PC-9 (cell line): ENCODE results near the gene MANSC4. TPM values are rescaled to one million over a fixed set of nuclear protein-coding genes. Genes with fewer than 3 reads are reported as not detected.

Source experiments
- BruUV-seq: library from RNA; stranded (reverse); fragments of 400-500 nt; replicated peaks from 2 replicates; lab custom pipeline; 2021; lab: Mats Ljungman, UMichigan
- CTCF ChIA-PET: fragments of 300-600 bp; sonication (Branson Sonifier 250); formaldehyde crosslinking; loops from one replicate; lab custom pipeline; 2022; ENCODE audit warnings: antibody characterized with exemption; lab: Charles Lee
- POLR2A ChIA-PET: fragments of 300-600 bp; sonication (Branson Sonifier 250); formaldehyde crosslinking; loops from one replicate; lab custom pipeline; 2022; ENCODE audit warnings: antibody characterized with exemption; ENCODE audit not compliant: unreplicated experiment; lab: Charles Lee
- DNase-seq, 2 experiments: peaks; one replicate each; pipeline versions ENCODE4 v3.0.0 to v3.0.0-alpha.2; 2015 to 2022; ENCODE audit warnings: mixed read lengths in 1 of 2
- H2AFZ ChIP-seq: fragments of 200-600 bp; sonication (generic); 2 replicates; pipeline ENCODE4 v1.8.1; 2017; ENCODE audit warnings: antibody characterized with exemption
- H3F3A ChIP-seq: fragments of 200-600 bp; sonication (generic); 2 replicates; pipeline ENCODE4 v1.8.1; 2017; ENCODE audit warnings: antibody characterized with exemption, mild to moderate bottlenecking, low read depth; ENCODE audit not compliant: insufficient read depth
- H3K27ac ChIP-seq: fragments of 200-600 bp; sonication (generic); 2 replicates; pipeline ENCODE4 v1.6.1; 2016; ENCODE audit warnings: mixed run types
- H3K27me3 ChIP-seq: fragments of 200-600 bp; sonication (generic); 2 replicates; pipeline ENCODE4 v1.6.1; 2016; ENCODE audit warnings: low read depth, mixed run types; ENCODE audit not compliant: insufficient read depth
- H3K36me3 ChIP-seq: fragments of 200-600 bp; sonication (generic); 2 replicates; pipeline ENCODE4 v1.6.1; 2016; ENCODE audit warnings: low read depth, mixed run types
- H3K4me1 ChIP-seq: fragments of 200-600 bp; sonication (generic); replicated peaks from 2 replicates; pipeline ENCODE4 v1.6.1; 2016; ENCODE audit warnings: mixed run types; ENCODE audit not compliant: insufficient read depth
- H3K4me2 ChIP-seq: fragments of 200-600 bp; sonication (generic); 2 replicates; pipeline ENCODE4 v1.6.1; 2017; ENCODE audit warnings: mixed run types
- H3K4me3 ChIP-seq: fragments of 200-600 bp; sonication (generic); 2 replicates; pipeline ENCODE4 v1.6.1; 2016; ENCODE audit warnings: mixed run types
- H3K79me2 ChIP-seq: fragments of 200-600 bp; sonication (generic); 2 replicates; pipeline ENCODE4 v1.6.1; 2017; ENCODE audit warnings: low read depth, mixed run types
- H3K9me2 ChIP-seq: fragments of 200-600 bp; sonication (generic); 2 replicates; pipeline ENCODE4 v1.8.1; 2017; ENCODE audit warnings: mild to moderate bottlenecking; ENCODE audit not compliant: insufficient read depth
- H3K9me3 ChIP-seq: fragments of 200-600 bp; sonication (generic); 2 replicates; pipeline ENCODE4 v1.8.1; 2016; ENCODE audit warnings: low read depth; ENCODE audit not compliant: insufficient read depth
- H4K20me1 ChIP-seq: fragments of 200-600 bp; sonication (generic); 2 replicates; pipeline ENCODE4 v1.8.1; 2017; ENCODE audit not compliant: insufficient read depth
- EZH2 ChIP-seq: fragments of 200-600 bp; sonication (generic); IDR thresholded peaks from 2 replicates; pipeline ENCODE4 v1.8.0; 2017; ENCODE audit warnings: antibody characterized with exemption, low read depth
- intact Hi-C: fragments of 100-400 bp; cut with micrococcal nuclease; formaldehyde crosslinking; loops from one replicate; pipeline ENCODE4 v1.10.0; 2022; ENCODE audit not compliant: unreplicated experiment
- total RNA-seq: library from RNA; stranded (reverse); gene quantifications from 2 replicates; pipeline ENCODE4 v1.2.3, GENCODE V29; 2021
- TF ChIP-seq, protein P1 (sequence below): fragments of 200-600 bp; sonication (generic); conservative IDR thresholded peaks from 2 replicates; pipeline ENCODE4 v1.6.1; 2017; ENCODE audit warnings: mixed run types, antibody characterized with exemption, mild to moderate bottlenecking, moderate library complexity

MANSC4 gene
- total RNA-seq, 1 experiment from 2014 or later: not detected

DNA sequence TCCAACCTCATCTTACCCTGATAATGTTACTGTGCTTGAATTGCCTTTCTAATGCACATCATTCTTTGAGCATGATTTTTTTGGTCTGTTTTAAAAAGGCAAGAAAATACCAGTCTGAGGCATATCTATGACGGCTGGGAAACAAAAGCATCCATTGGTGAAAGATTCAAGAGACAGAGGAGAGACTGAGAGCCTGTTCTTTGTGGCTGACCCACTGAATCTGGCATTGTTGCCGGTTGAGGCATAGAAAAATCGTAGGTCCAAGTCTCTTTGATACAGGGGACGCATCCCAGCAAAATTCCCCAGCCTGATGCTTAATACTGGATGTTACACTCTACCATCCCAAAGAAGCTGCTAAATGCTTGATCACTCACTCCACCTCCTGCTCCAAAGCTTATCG lies 2.9 kb downstream of the MANSC4 start:
- intact Hi-C loops: no loop called here
- 0 out of 2 replicates have a peak, but pooled peaks cover 2% of the 10 kb centered on the region for H3K36me3 ChIP-seq
- H3K4me1 ChIP-seq: peaks cover 49% of the 10 kb centered on the region
- H3F3A ChIP-seq: peaks cover 29% of the 10 kb centered on the region
- no peak overlapping the region for H3K4me2 ChIP-seq
- no TSS peak for BruUV-seq
- ChIA-PET POLR2A (no interaction called here), CTCF (no interaction called here)
- H2AFZ ChIP-seq: no peak overlapping the region
- no peak overlapping the region for H3K27ac ChIP-seq
- H4K20me1 ChIP-seq: no peaks in the 10 kb centered on the region
- TF ChIP-seq, protein P1, sequence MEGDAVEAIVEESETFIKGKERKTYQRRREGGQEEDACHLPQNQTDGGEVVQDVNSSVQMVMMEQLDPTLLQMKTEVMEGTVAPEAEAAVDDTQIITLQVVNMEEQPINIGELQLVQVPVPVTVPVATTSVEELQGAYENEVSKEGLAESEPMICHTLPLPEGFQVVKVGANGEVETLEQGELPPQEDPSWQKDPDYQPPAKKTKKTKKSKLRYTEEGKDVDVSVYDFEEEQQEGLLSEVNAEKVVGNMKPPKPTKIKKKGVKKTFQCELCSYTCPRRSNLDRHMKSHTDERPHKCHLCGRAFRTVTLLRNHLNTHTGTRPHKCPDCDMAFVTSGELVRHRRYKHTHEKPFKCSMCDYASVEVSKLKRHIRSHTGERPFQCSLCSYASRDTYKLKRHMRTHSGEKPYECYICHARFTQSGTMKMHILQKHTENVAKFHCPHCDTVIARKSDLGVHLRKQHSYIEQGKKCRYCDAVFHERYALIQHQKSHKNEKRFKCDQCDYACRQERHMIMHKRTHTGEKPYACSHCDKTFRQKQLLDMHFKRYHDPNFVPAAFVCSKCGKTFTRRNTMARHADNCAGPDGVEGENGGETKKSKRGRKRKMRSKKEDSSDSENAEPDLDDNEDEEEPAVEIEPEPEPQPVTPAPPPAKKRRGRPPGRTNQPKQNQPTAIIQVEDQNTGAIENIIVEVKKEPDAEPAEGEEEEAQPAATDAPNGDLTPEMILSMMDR: no peak
- no peak for TF ChIP-seq EZH2
- peaks cover 19% of the 10 kb centered on the region for H3K79me2 ChIP-seq
- DNase-seq: no peak
- no peak overlapping the region for H3K4me3 ChIP-seq
- H3K27me3 ChIP-seq: no peaks in the 10 kb centered on the region
- no peaks in the 10 kb centered on the region for H3K9me3 ChIP-seq
- H3K9me2 ChIP-seq: no peaks in the 10 kb centered on the region

DNA sequence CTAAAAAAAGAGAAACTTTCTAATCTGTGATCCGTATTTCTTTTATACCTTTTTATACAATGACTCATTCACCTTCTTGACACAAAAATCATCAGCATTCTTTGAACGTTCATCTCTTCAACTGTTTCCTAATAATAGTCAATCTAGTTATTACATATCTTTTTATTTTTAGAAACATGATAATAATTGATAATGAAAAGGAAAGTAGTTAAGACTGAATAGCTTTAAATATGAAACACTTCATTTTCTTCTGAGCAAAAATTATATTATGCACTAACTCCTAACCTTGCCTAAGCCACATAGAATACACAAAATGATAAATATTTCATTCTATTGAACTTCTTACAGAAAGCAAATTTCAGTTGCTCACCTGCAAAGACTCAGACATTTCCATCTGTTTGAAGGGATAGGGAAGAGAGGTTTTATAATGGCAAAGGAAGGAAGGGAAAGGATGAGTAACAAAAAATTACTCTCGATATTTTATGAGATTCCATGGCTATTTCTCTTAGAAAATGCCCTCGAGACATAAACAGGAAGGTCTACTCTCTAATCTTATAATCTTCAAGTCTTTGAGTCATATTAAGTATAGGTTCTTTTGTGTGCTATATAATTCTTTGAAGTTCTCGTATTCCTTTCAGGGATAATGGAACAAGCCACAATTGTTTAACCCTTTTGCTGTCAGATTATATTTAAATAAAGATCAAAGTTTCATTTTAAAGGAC lies 7.5 kb downstream of the MANSC4 start:
- Histone ChIP-seq H4K20me1 (no peaks in the 10 kb centered on the region), H3K36me3 (no peaks in the 10 kb centered on the region), H3K27me3 (no peaks in the 10 kb centered on the region), H3K9me3 (no peaks in the 10 kb centered on the region), H3K9me2 (no peaks in the 10 kb centered on the region), H3K4me2 (peak overlapping the region; percentile 69), H2AFZ (no peak overlapping the region), H3F3A (peaks cover 28% of the 10 kb centered on the region), H3K4me1 (peaks cover 40% of the 10 kb centered on the region), H3K79me2 (no peaks in the 10 kb centered on the region), H3K4me3 (peak overlapping the region; percentile 15; the same call in 1 of the 2 replicates), H3K27ac (peak overlapping the region; percentile 80)
- no peak for TF ChIP-seq EZH2
- TF ChIP-seq, protein P1: no peak
- POLR2A ChIA-PET: no interaction called here
- intact Hi-C loops: no loop called here
- no TSS peak for BruUV-seq
- CTCF ChIA-PET: no interaction called here
- DNase-seq: peak in 1 of 2 experiments; percentile 93

DNA sequence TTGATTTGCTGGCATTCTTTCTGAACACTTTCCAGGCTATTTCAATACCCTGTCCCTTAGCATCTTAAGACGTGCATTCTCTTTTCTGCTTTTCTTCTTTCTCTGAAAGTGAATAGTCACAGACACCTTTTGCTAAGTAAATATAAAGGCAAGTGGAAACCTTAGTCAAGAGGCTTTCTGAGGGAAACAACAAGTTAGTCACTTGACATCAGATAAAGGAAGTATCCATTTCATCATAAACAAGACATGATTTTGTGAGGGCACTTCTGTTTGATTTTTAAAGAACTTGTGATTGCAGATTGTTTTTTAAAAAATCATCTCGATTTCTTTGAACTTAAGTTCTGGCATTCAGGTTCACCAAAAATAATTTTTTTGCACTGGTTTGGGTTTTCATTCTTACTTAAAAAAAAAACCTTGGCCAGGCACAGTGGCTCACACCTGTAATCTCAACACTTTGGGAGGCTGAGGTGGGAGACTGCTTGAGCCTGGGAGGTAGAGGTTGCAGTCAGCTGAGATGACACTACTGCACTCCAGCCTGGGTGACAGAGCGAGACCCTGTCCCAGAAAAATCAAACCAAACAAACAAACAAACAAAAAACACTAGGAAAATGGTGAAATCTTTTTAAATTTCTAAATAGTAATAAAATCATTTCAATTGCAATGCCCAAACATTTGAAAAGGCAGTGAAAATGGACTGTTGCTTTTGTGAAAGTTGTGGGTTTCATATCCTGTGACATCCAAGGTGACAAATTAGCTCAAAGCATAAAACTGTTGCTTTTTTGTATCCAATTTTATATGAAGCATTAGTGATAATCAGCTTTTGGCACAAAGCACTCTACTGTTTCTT lies 8.3 kb downstream of the MANSC4 start:
- Histone ChIP-seq H4K20me1 (no peaks in the 10 kb centered on the region), H3K9me3 (no peaks in the 10 kb centered on the region), H3K4me2 (peak overlapping the region; percentile 69), H3F3A (peaks cover 23% of the 10 kb centered on the region), H3K4me1 (peaks cover 40% of the 10 kb centered on the region), H3K9me2 (no peaks in the 10 kb centered on the region), H3K79me2 (no peaks in the 10 kb centered on the region), H3K4me3 (0 out of 2 replicates have a peak overlapping the region, but pooled peaks have one; percentile 15), H2AFZ (no peak overlapping the region), H3K27ac (peak overlapping the region; percentile 80), H3K27me3 (no peaks in the 10 kb centered on the region), H3K36me3 (no peaks in the 10 kb centered on the region)
- intact Hi-C loops: no loop called here
- POLR2A ChIA-PET: no interaction called here
- no peak for TF ChIP-seq EZH2
- TF ChIP-seq, protein P1: no peak
- peak in 1 of 2 experiments; percentile 69 for DNase-seq
- CTCF ChIA-PET: no interaction called here
- no TSS peak for BruUV-seq
